Left ventricle myocardium inferior (tissue), 1 donor: ENCODE results near the gene TCF12. TPM values are rescaled to one million over a fixed set of nuclear protein-coding genes. Genes with fewer than 3 reads are reported as not detected.
A peak's percentile ranks its signal among the peaks of the same experiment; 100 is the strongest.

Experiments
- DNase-seq: peaks from one replicate; pipeline ENCODE4 v3.0.0-alpha.2; 2020
- H3K27ac ChIP-seq: fragments of 200-600 bp; replicated peaks from 2 replicates; pipeline ENCODE4 v1.8.0; 2021
- H3K27me3 ChIP-seq: fragments of 200-600 bp; 2 replicates; pipeline ENCODE4 v1.8.0; 2021; ENCODE audit warnings: low read depth
- H3K36me3 ChIP-seq: fragments of 200-600 bp; 2 replicates; pipeline ENCODE4 v1.8.0; 2021
- H3K4me1 ChIP-seq: fragments of 200-600 bp; 2 replicates; pipeline ENCODE4 v1.8.0; 2021
- H3K4me3 ChIP-seq: fragments of 200-600 bp; 2 replicates; pipeline ENCODE4 v1.8.0; 2021; ENCODE audit warnings: mild to moderate bottlenecking, moderate library complexity
- H3K9me3 ChIP-seq: fragments of 200-600 bp; replicated peaks from 2 replicates; pipeline ENCODE4 v1.8.0; 2021
- CTCF ChIP-seq: fragments of 200-600 bp; IDR thresholded peaks from 2 replicates; pipeline ENCODE4 v1.8.0; 2021; ENCODE audit warnings: antibody characterized with exemption, mild to moderate bottlenecking, borderline replicate concordance
- intact Hi-C: fragments of 100-400 bp; cut with micrococcal nuclease; formaldehyde crosslinking; loops from one replicate; pipeline ENCODE4 v1.11.0; 2022
- total RNA-seq: library from RNA; stranded (reverse); fragmentation: NEBNext Ultra II Directional; extraction: Animal tissue kit (Norgen Biotek cat#: 25700); gene quantifications from one replicate; pipeline ENCODE4 v1.2.1, GENCODE V29; 2021
- donor health status: DM: no; HTN: yes; CAD: no; lungs with severe emphysema.

TCF12 gene
- total RNA-seq, 1 donor from 2014 or later = 52.1 TPM

- peaks cover 92% of the 10 kb centered on the region for H3K4me1 ChIP-seq
- no peak for TF ChIP-seq CTCF
- DNase-seq = no peak
- no peaks in the 10 kb centered on the region for H3K9me3 ChIP-seq
- H3K27ac ChIP-seq = peak overlapping the region; percentile 5
- intact Hi-C loops = loop anchor here (5.0 kb wide), 1 partner anchor 36 kb away; no protein-coding TSS in a partner anchor
- peaks cover 13% of the 10 kb centered on the region for H3K36me3 ChIP-seq
- no peak overlapping the region for H3K4me3 ChIP-seq
- H3K27me3 ChIP-seq = no peaks in the 10 kb centered on the region
These were observed 4.7 kb downstream of the TCF12 start for GRCh38 chr15:56923174-56923591.

GRCh38 chr15:56927816-56928215 lies 9.4 kb downstream of the TCF12 start:
- Histone ChIP-seq H3K27me3 (no peaks in the 10 kb centered on the region), H3K4me3 (no peak overlapping the region), H3K27ac (no peak overlapping the region), H3K9me3 (no peaks in the 10 kb centered on the region), H3K4me1 (peaks cover 96% of the 10 kb centered on the region), H3K36me3 (peaks cover 6% of the 10 kb centered on the region)
- no peak for TF ChIP-seq CTCF
- no peak for DNase-seq
- intact Hi-C loops = no loop called here

GRCh38 chr15:56929399-56929798 lies 11.0 kb downstream of the TCF12 start:
- Histone ChIP-seq H3K9me3 (no peaks in the 10 kb centered on the region), H3K27me3 (no peaks in the 10 kb centered on the region), H3K27ac (no peak overlapping the region), H3K4me3 (no peak overlapping the region), H3K4me1 (peaks cover 94% of the 10 kb centered on the region), H3K36me3 (peaks cover 4% of the 10 kb centered on the region)
- intact Hi-C loops = no loop called here
- no peak for DNase-seq
- TF ChIP-seq CTCF = no peak

GRCh38 chr15:56929933-56930332 lies 11.5 kb downstream of the TCF12 start:
- peaks cover 91% of the 10 kb centered on the region for H3K4me1 ChIP-seq
- H3K27ac ChIP-seq = no peak overlapping the region
- no peak overlapping the region for H3K4me3 ChIP-seq
- no peaks in the 10 kb centered on the region for H3K9me3 ChIP-seq
- intact Hi-C loops = no loop called here
- no peaks in the 10 kb centered on the region for H3K27me3 ChIP-seq
- DNase-seq = no peak
- no peaks in the 10 kb centered on the region for H3K36me3 ChIP-seq
- TF ChIP-seq CTCF = no peak

- TF ChIP-seq CTCF = no peak
- Histone ChIP-seq H3K9me3 (peaks cover 7% of the 10 kb centered on the region), H3K4me3 (no peak overlapping the region), H3K27me3 (no peaks in the 10 kb centered on the region), H3K36me3 (no peaks in the 10 kb centered on the region), H3K4me1 (peaks cover 85% of the 10 kb centered on the region), H3K27ac (peak overlapping the region; percentile 17)
- intact Hi-C loops = no loop called here
- no peak for DNase-seq
These were observed 12.3 kb downstream of the TCF12 start for GRCh38 chr15:56930669-56931313.
